Measurements from ENCODE around the gene SLC30A4.
A peak's percentile ranks its signal among the peaks of the same experiment; 100 is the strongest.

SLC30A4 gene

GRCh38 chr15:45439521-45440260, 82.9 kb downstream of the SLC30A4 start:
- Histone ChIP-seq H3K4me1 (ENCODE audit: control insufficient read depth in 1 of 2, insufficient read depth in 1 of 2, low read depth in 1 of 2, low read length in 1 of 2) (no peaks in the 10 kb centered on the region), H3K9me3 (no peaks in the 10 kb centered on the region), H3K36me3 (no peaks in the 10 kb centered on the region), H3K4me3 (ENCODE audit: low read depth in 1 of 2, low read length in 1 of 2) (no peak overlapping the region), H3K27me3 (no peaks in the 10 kb centered on the region), H3K27ac (no peak overlapping the region)
- no peak for TF ChIP-seq CTCF (IDR thresholded peaks at IDR 0.05)

GRCh38 chr15:45435124-45435903, 87.2 kb downstream of the SLC30A4 start:
- Histone ChIP-seq H3K36me3 (no peaks in the 10 kb centered on the region), H3K4me3 (ENCODE audit: low read depth in 1 of 2, low read length in 1 of 2) (no peak overlapping the region), H3K4me1 (ENCODE audit: control insufficient read depth in 1 of 2, insufficient read depth in 1 of 2, low read depth in 1 of 2, low read length in 1 of 2) (peaks cover 4 to 5% of the 10 kb centered on the region in 2 experiments), H3K9me3 (no peaks in the 10 kb centered on the region), H3K27ac (no peak overlapping the region), H3K27me3 (peaks cover 27% of the 10 kb centered on the region)
- TF ChIP-seq CTCF (IDR thresholded peaks at IDR 0.05): no peak

- Histone ChIP-seq H3K27ac (no peak overlapping the region), H3K4me3 (ENCODE audit: low read depth in 1 of 2, low read length in 1 of 2) (no peak overlapping the region), H3K4me1 (ENCODE audit: control insufficient read depth in 1 of 2, insufficient read depth in 1 of 2, low read depth in 1 of 2, low read length in 1 of 2) (peaks cover 7 to 10% of the 10 kb centered on the region in 2 experiments), H3K27me3 (peaks cover 31% of the 10 kb centered on the region), H3K9me3 (no peaks in the 10 kb centered on the region), H3K36me3 (no peaks in the 10 kb centered on the region)
- no peak for TF ChIP-seq CTCF (IDR thresholded peaks at IDR 0.05)
Observed at GRCh38 chr15:45434078-45434567, 88.4 kb downstream of the SLC30A4 start.

GRCh38 chr15:45431511-45431910, 91.0 kb downstream of the SLC30A4 start:
- no peak overlapping the region for H3K27ac ChIP-seq
- no peak for TF ChIP-seq CTCF (IDR thresholded peaks at IDR 0.05)
- H3K36me3 ChIP-seq: no peaks in the 10 kb centered on the region
- H3K9me3 ChIP-seq: no peaks in the 10 kb centered on the region
- peaks cover 7 to 10% of the 10 kb centered on the region in 2 experiments for H3K4me1 ChIP-seq (ENCODE audit: control insufficient read depth in 1 of 2, insufficient read depth in 1 of 2, low read depth in 1 of 2, low read length in 1 of 2)
- no peak overlapping the region for H3K4me3 ChIP-seq (ENCODE audit: low read depth in 1 of 2, low read length in 1 of 2)
- H3K27me3 ChIP-seq: peaks cover 31% of the 10 kb centered on the region

- H3K4me1 ChIP-seq (ENCODE audit: control insufficient read depth in 1 of 2, insufficient read depth in 1 of 2, low read depth in 1 of 2, low read length in 1 of 2): peaks cover 7 to 10% of the 10 kb centered on the region in 2 experiments
- H3K9me3 ChIP-seq: no peaks in the 10 kb centered on the region
- H3K4me3 ChIP-seq (ENCODE audit: low read depth in 1 of 2, low read length in 1 of 2): peak overlapping the region; percentile 52 to 66
- H3K27ac ChIP-seq: peak overlapping the region; percentile 12
- H3K36me3 ChIP-seq: no peaks in the 10 kb centered on the region
- H3K27me3 ChIP-seq: peaks cover 31% of the 10 kb centered on the region
- TF ChIP-seq CTCF (IDR thresholded peaks at IDR 0.05): peak; percentile 99
Observed at GRCh38 chr15:45429941-45430792, 92.4 kb downstream of the SLC30A4 start.
